Endothelial cell of umbilical vein (primary cell): ENCODE results near the gene BCL2. TPM values are rescaled to one million over a fixed set of nuclear protein-coding genes. Genes with fewer than 3 reads are reported as not detected.

Source experiments
- BruUV-seq: library from RNA; stranded (reverse); fragments of 400-500 nt; replicated peaks from 2 replicates; lab custom pipeline; 2021; lab: Mats Ljungman, UMichigan
- CTCF ChIA-PET: fragments of 300-600, 350-600 bp; sonication (Branson Sonifier 250); formaldehyde crosslinking; loops from one replicate; lab custom pipeline; 2021; ENCODE audit warnings: antibody characterized with exemption, inconsistent platforms; lab: Charles Lee
- POLR2A ChIA-PET: fragments of 300-600, 350-600 bp; sonication (Branson Sonifier 250); formaldehyde crosslinking; loops from one replicate; lab custom pipeline; 2021; ENCODE audit warnings: antibody characterized with exemption, inconsistent platforms; lab: Charles Lee
- DNase-seq: peaks from one replicate; pipeline ENCODE4 v3.0.0-alpha.2; 2011; ENCODE audit warnings: low read depth, low spot score
- FAIRE-seq: peaks from 2 replicates; lab custom pipeline; 2011; peaks lifted over from hg19 to GRCh38; lab: Jason Lieb, UNC
- H2AFZ ChIP-seq: 2 replicates; pipeline ENCODE4 v1.6.0; 2012; ENCODE audit warnings: low read depth, low read length, control low read depth, inconsistent platforms
- H3K27ac ChIP-seq: 2 replicates; pipeline ENCODE4 v1.5.1; 2011; ENCODE audit warnings: low read depth, mild to moderate bottlenecking, control low read depth, low read length, moderate library complexity; ENCODE audit not compliant: insufficient read depth
- H3K27me3 ChIP-seq, 2 experiments: 2 replicates each; pipeline versions ENCODE4 v1.6.0 to v1.6.1; 2011; ENCODE audit warnings: low read length in 2 of 2, mixed read lengths in 1 of 2; ENCODE audit not compliant: control insufficient read depth in 2 of 2, insufficient read depth in 2 of 2
- H3K36me3 ChIP-seq, 2 experiments: 2 replicates in 1 of 2; 3 replicates in 1 of 2; pipeline ENCODE4 v1.5.1; 2011; ENCODE audit warnings: low read length in 2 of 2, mild to moderate bottlenecking in 1 of 2, moderate library complexity in 1 of 2; ENCODE audit not compliant: control insufficient read depth in 2 of 2, insufficient read depth in 2 of 2; ENCODE audit errors: extremely low read depth in 1 of 2
- H3K4me1 ChIP-seq: 3 replicates; pipeline ENCODE4 v1.5.1; 2011; ENCODE audit warnings: mild to moderate bottlenecking, low read length; ENCODE audit not compliant: control insufficient read depth, insufficient read depth; ENCODE audit errors: extremely low read depth
- H3K4me2 ChIP-seq: 2 replicates; pipeline ENCODE4 v1.6.1; 2011; ENCODE audit warnings: low read length, control low read depth, mixed read lengths; ENCODE audit not compliant: insufficient read depth
- H3K4me3 ChIP-seq, 3 experiments: fragments of 200-600 bp in 1 of 3; sonication (generic), shearing (Covaris generic) in 1 of 3; replicated peaks in 1 of 3; 2 replicates each; pipeline ENCODE4 v1.5.1; 2011 to 2016; ENCODE audit warnings: control low read depth in 3 of 3, low read length in 3 of 3, mild to moderate bottlenecking in 2 of 3, inconsistent platforms in 1 of 3, low read depth in 1 of 3, moderate library complexity in 1 of 3; ENCODE audit not compliant: insufficient read depth in 1 of 3
- H3K79me2 ChIP-seq: 2 replicates; pipeline ENCODE4 v1.6.0; 2012; ENCODE audit warnings: low read length, inconsistent platforms; ENCODE audit not compliant: control insufficient read depth, insufficient read depth
- H3K9ac ChIP-seq: replicated peaks from 2 replicates; pipeline ENCODE3; 2011; ENCODE audit warnings: low read length, control low read depth; ENCODE audit not compliant: insufficient read depth; ENCODE audit errors: extremely low read depth
- H3K9me1 ChIP-seq: replicated peaks from 3 replicates; pipeline ENCODE4 v1.6.0; 2011; ENCODE audit warnings: mild to moderate bottlenecking, low read length; ENCODE audit not compliant: control insufficient read depth, insufficient read depth; ENCODE audit errors: extremely low read depth
- H3K9me3 ChIP-seq: replicated peaks from 2 replicates; pipeline ENCODE4 v1.5.1; 2012; ENCODE audit warnings: low read length, inconsistent platforms; ENCODE audit not compliant: control insufficient read depth, insufficient read depth
- H4K20me1 ChIP-seq: replicated peaks from 2 replicates; pipeline ENCODE3; 2011; ENCODE audit warnings: mild to moderate bottlenecking, low read length; ENCODE audit not compliant: control insufficient read depth, insufficient read depth; ENCODE audit errors: extremely low read depth
- EZH2 ChIP-seq: IDR thresholded peaks from 2 replicates; pipeline ENCODE4 v1.6.1; 2012; ENCODE audit warnings: borderline replicate concordance, low read depth, mild to moderate bottlenecking, moderate library complexity, low read length, inconsistent platforms; ENCODE audit not compliant: severe bottlenecking
- FOS ChIP-seq: IDR thresholded peaks from 2 replicates; pipeline ENCODE4 v1.6.1; 2011; ENCODE audit warnings: mild to moderate bottlenecking, low read length, moderate library complexity, borderline replicate concordance; ENCODE audit not compliant: insufficient read depth
- GATA2 ChIP-seq: IDR thresholded peaks from 2 replicates; pipeline ENCODE4 v1.7.0; 2011; ENCODE audit warnings: low read depth, mild to moderate bottlenecking, moderate library complexity, mixed read lengths, low read length; ENCODE audit not compliant: insufficient read length, insufficient read depth
- JUN ChIP-seq: IDR thresholded peaks from 2 replicates; pipeline ENCODE4 v1.6.1; 2011; ENCODE audit warnings: borderline replicate concordance, low read depth; ENCODE audit not compliant: insufficient read length, insufficient read depth
- MYC ChIP-seq: IDR thresholded peaks from one replicate; pipeline ENCODE4 v1.6.1; 2011; ENCODE audit warnings: mild to moderate bottlenecking, low read depth, low read length
- POLR2A ChIP-seq: IDR thresholded peaks from 2 replicates; pipeline ENCODE4 v1.6.1; 2012; ENCODE audit warnings: low read depth, mild to moderate bottlenecking, control low read depth, low read length
- POLR2AphosphoS5 ChIP-seq: IDR thresholded peaks from 2 replicates; pipeline ENCODE4 v1.6.1; 2012; ENCODE audit warnings: low read depth, mild to moderate bottlenecking, control low read depth, low read length, moderate library complexity; ENCODE audit not compliant: insufficient read depth
- dilution Hi-C: fragments of 300-500 bp; cut with MboI; formaldehyde crosslinking; loops from one replicate; pipeline ENCODE4 v1.15.0; 2019; ENCODE audit warnings: low sequenced_read_pairs; ENCODE audit not compliant: extremely low pct_ligation_motif_present
- intact Hi-C: fragments of 100-400 bp; cut with micrococcal nuclease; formaldehyde crosslinking; loops from one replicate; pipeline ENCODE4 v1.10.0; 2022
- polyA plus RNA-seq, 4 experiments: library from polyadenylated mRNA; depleted of rRNA in 3 of 4; stranded (reverse) in 3 of 4; unstranded in 1 of 4; fragments of >200 nt; gene quantifications; 2 replicates each; pipeline versions ENCODE4 v1.2.1 to v1.2.3, GENCODE V29; 2011 to 2012; ENCODE audit warnings: missing spikeins in 1 of 4
- total RNA-seq: library from RNA; stranded (reverse); gene quantifications from 2 replicates; pipeline ENCODE4 v1.2.3, GENCODE V29; 2021
- TF ChIP-seq, protein P1 (sequence below): IDR thresholded peaks from 2 replicates; pipeline ENCODE4 v1.6.1; 2011; ENCODE audit not compliant: insufficient read depth, insufficient read length
- TF ChIP-seq, protein P2 (sequence below), 2 donors: IDR thresholded peaks; 1 replicate in 1 of 2; 2 replicates in 1 of 2; pipeline ENCODE4 v1.5.1; 2011; ENCODE audit warnings: low read length in 2 of 2, mild to moderate bottlenecking in 2 of 2, moderate library complexity in 2 of 2, control low read depth in 1 of 2, inconsistent platforms in 1 of 2, low read depth in 1 of 2; ENCODE audit not compliant: insufficient read depth in 1 of 2; ENCODE audit errors: extremely low read depth in 1 of 2

Gene BCL2
- total and polyA plus RNA-seq, 2 donors (not counting 3 experiments of a cell fraction or from before 2014, with no cell fraction given) = 0.35 to 5.0 TPM

DNA sequence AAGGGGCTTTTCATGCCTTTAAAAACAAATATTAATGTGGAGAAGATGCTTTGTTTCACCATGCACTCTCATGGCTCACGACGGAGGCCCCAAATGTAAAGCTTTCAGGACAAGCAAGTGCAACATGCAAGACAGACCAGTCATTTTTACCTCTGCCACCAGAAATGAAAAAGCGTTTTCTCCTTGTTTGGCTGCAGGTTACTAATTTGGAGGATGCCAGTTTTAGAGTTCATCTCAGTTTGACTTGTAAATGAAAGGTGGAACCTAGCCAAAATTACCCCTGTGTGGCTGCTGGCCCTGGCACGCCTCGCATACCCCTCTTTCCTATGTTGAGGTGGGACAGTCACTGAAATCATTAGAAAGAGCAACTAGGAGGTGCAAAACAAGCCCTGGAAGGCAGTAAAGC, 138.6 kb downstream of the BCL2 start:
- no peaks in the 10 kb centered on the region for H3K9me3 ChIP-seq
- no peak overlapping the region for H3K4me3 ChIP-seq
- no peak overlapping the region for H3K9ac ChIP-seq
- no peaks in the 10 kb centered on the region for H3K4me1 ChIP-seq
- intact Hi-C loops = no loop called here
- FAIRE-seq (no peak), DNase-seq (no peak)
- no peak overlapping the region for H3K4me2 ChIP-seq
- no peaks in the 10 kb centered on the region for H3K9me1 ChIP-seq
- H3K79me2 ChIP-seq = no peaks in the 10 kb centered on the region
- no peaks in the 10 kb centered on the region for H4K20me1 ChIP-seq
- no peaks in the 10 kb centered on the region for H3K36me3 ChIP-seq
- no peak overlapping the region for H3K27ac ChIP-seq
- no TSS peak for BruUV-seq
- ChIA-PET POLR2A (no interaction called here), CTCF (no interaction called here)
- peaks cover 0 to 2% of the 10 kb centered on the region in 2 experiments for H3K27me3 ChIP-seq
- dilution Hi-C loops = no loop called here
- no peak for TF ChIP-seq POLR2AphosphoS5
- TF ChIP-seq GATA2 = no peak
- no peak for TF ChIP-seq EZH2
- TF ChIP-seq, protein P1, sequence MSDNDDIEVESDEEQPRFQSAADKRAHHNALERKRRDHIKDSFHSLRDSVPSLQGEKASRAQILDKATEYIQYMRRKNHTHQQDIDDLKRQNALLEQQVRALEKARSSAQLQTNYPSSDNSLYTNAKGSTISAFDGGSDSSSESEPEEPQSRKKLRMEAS = no peak
- no peak for TF ChIP-seq POLR2A
- no peak for TF ChIP-seq FOS
- no peak for TF ChIP-seq JUN
- no peak for TF ChIP-seq MYC
- TF ChIP-seq, protein P2, sequence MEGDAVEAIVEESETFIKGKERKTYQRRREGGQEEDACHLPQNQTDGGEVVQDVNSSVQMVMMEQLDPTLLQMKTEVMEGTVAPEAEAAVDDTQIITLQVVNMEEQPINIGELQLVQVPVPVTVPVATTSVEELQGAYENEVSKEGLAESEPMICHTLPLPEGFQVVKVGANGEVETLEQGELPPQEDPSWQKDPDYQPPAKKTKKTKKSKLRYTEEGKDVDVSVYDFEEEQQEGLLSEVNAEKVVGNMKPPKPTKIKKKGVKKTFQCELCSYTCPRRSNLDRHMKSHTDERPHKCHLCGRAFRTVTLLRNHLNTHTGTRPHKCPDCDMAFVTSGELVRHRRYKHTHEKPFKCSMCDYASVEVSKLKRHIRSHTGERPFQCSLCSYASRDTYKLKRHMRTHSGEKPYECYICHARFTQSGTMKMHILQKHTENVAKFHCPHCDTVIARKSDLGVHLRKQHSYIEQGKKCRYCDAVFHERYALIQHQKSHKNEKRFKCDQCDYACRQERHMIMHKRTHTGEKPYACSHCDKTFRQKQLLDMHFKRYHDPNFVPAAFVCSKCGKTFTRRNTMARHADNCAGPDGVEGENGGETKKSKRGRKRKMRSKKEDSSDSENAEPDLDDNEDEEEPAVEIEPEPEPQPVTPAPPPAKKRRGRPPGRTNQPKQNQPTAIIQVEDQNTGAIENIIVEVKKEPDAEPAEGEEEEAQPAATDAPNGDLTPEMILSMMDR (IDR thresholded peaks at IDR 0.05; ENCODE audit: extremely low read depth in 1 of 2, insufficient read depth in 1 of 2, low read depth in 1 of 2, low read length in 2 of 2) = no peak
- H2AFZ ChIP-seq = no peak overlapping the region
